ENCODE data around the gene KIRREL2. TPM values are rescaled to one million over a fixed set of nuclear protein-coding genes. Genes with fewer than 3 reads are reported as not detected.

The KIRREL2 gene
- total and polyA plus RNA-seq, 9 of the 15 experiments (the other 6 are each of a cell fraction or from before 2014, with no cell fraction given), result 0.01 to 0.12 (median 0.09) TPM; not detected in 4

- 0 out of 2 replicates have a peak, but pooled peaks have one; percentile 36 for TF ChIP-seq NR2C2 (CRISPR knock-in tag; IDR thresholded peaks at IDR 0.05)
- TF ChIP-seq NR2C2 (tag; IDR thresholded peaks at IDR 0.05), result peak; percentile 43
- peak; percentile 90 for TF ChIP-seq GABPA (tag; conservative IDR thresholded peaks at IDR 0.05; ENCODE audit: low read depth)
- peak; percentile 82 for TF ChIP-seq CREM (IDR thresholded peaks at IDR 0.05; ENCODE audit: low read depth)
- peak; percentile 61 for TF ChIP-seq TAF1 (IDR thresholded peaks at IDR 0.05; ENCODE audit: control insufficient read depth, extremely low read depth, insufficient read depth, low read length, severe bottlenecking)
- peak; percentile 92 to 93 for TF ChIP-seq NRF1 (conservative IDR thresholded peaks at IDR 0.05 in 1 of 2, IDR thresholded peaks at IDR 0.05 in 1 of 2)
- TF ChIP-seq ARNT (IDR thresholded peaks at IDR 0.05), result no peak
- peak; percentile 85 for TF ChIP-seq ETV5 (CRISPR knock-in tag; IDR thresholded peaks at IDR 0.05; ENCODE audit: low read depth)
- TF ChIP-seq RCOR1 (IDR thresholded peaks at IDR 0.05; ENCODE audit: borderline replicate concordance in 1 of 2, low read depth in 2 of 2, low read length in 2 of 2), result peak in 1 of 2 experiments; percentile 73; a peak in 2 of 4 replicates
- no peak for TF ChIP-seq ZNF274 (IDR thresholded peaks at IDR 0.05; ENCODE audit: borderline replicate concordance, low read depth, low read length)
- TF ChIP-seq ZNF133 (CRISPR knock-in tag; IDR thresholded peaks at IDR 0.05), result no peak
- TF ChIP-seq IRF2 (CRISPR knock-in tag; IDR thresholded peaks at IDR 0.05), result no peak
- peak; percentile 76 for TF ChIP-seq CBFB (CRISPR knock-in tag; IDR thresholded peaks at IDR 0.05)
- 0 out of 2 replicates have a peak, but pooled peaks have one; percentile 22 for TF ChIP-seq ZBTB17 (CRISPR knock-in tag; IDR thresholded peaks at IDR 0.05)
- peak; percentile 92 for TF ChIP-seq SPI1 (IDR thresholded peaks at IDR 0.05; ENCODE audit: borderline replicate concordance, low read depth, low read length)
- peak; percentile 69 for TF ChIP-seq HMGN3 (IDR thresholded peaks at IDR 0.05; ENCODE audit: borderline replicate concordance, extremely low read depth, insufficient read length, low read depth, low read length)
- TF ChIP-seq FOXA3 (CRISPR knock-in tag; conservative IDR thresholded peaks at IDR 0.05 in 1 of 2, IDR thresholded peaks at IDR 0.05 in 1 of 2), result peak in 1 of 2 experiments; percentile 25; a peak in 1 of 4 replicates
- TF ChIP-seq TEAD4 (IDR thresholded peaks at IDR 0.05; ENCODE audit: low read length), result no peak
- peak; percentile 69; the same call in 1 of the 2 replicates for TF ChIP-seq TEAD4 (CRISPR knock-in tag; IDR thresholded peaks at IDR 0.05; ENCODE audit: borderline replicate concordance)
- TF ChIP-seq JUND (IDR thresholded peaks at IDR 0.05; ENCODE audit: borderline replicate concordance, low read depth, low read length), result peak; percentile 42; the same call in 1 of the 2 replicates
- TF ChIP-seq JUND (tag; IDR thresholded peaks at IDR 0.05; ENCODE audit: borderline replicate concordance, low read depth, low read length), result no peak
- TF ChIP-seq NONO (IDR thresholded peaks at IDR 0.05; ENCODE audit: low read depth in 2 of 2, low read length in 1 of 2), result no peak
- 0 out of 2 replicates have a peak, but pooled peaks have one; percentile 18 for TF ChIP-seq POLR2AphosphoS5 (IDR thresholded peaks at IDR 0.05; ENCODE audit: control insufficient read depth, insufficient read depth, low read depth, low read length)
Measured at GRCh38 chr19:35903550-35904179, 47.0 kb downstream of the KIRREL2 start (continued).
